OCI-LY1 (cell line): ENCODE measurements around the gene LRRC8E.

Experiments
- H2AFZ ChIP-seq: fragments of 200-600 bp; sonication (generic), shearing (Covaris generic); 2 replicates; pipeline ENCODE4 v1.6.0; 2014; ENCODE audit warnings: antibody characterized with exemption, mild to moderate bottlenecking, low read length
- H3F3A ChIP-seq: fragments of 200-600 bp; sonication (generic), shearing (Covaris generic); 2 replicates; pipeline ENCODE4 v1.6.0; 2014; ENCODE audit warnings: mild to moderate bottlenecking, antibody characterized with exemption, low read length, moderate library complexity; ENCODE audit not compliant: insufficient read depth
- H3K27ac ChIP-seq: fragments of 200-600 bp; sonication (generic); 2 replicates; pipeline ENCODE4 v1.5.1; 2014; ENCODE audit warnings: low read length, mixed run types, mild to moderate bottlenecking, low read depth; ENCODE audit not compliant: poor library complexity, severe bottlenecking
- H3K27me3 ChIP-seq: fragments of 200-600 bp; sonication (generic); 2 replicates; pipeline ENCODE4 v1.6.0; 2014; ENCODE audit warnings: antibody characterized with exemption, mild to moderate bottlenecking, low read length, moderate library complexity; ENCODE audit not compliant: insufficient read depth
- H3K36me3 ChIP-seq: fragments of 200-600 bp; sonication (generic); 2 replicates; pipeline ENCODE4 v1.6.1; 2014; ENCODE audit warnings: mild to moderate bottlenecking, antibody characterized with exemption, low read length, moderate library complexity, mixed read lengths; ENCODE audit not compliant: insufficient read depth
- H3K4me1 ChIP-seq: fragments of 200-600 bp; sonication (generic); 2 replicates; pipeline ENCODE4 v1.5.1; 2014; ENCODE audit warnings: mild to moderate bottlenecking, low read length, moderate library complexity; ENCODE audit not compliant: insufficient read depth, severe bottlenecking
- H3K4me2 ChIP-seq: fragments of 200-600 bp; sonication (generic), shearing (Covaris generic); 2 replicates; pipeline ENCODE4 v1.6.1; 2014; ENCODE audit warnings: low read length
- H3K4me3 ChIP-seq: fragments of 200-600 bp; sonication (generic); 2 replicates; pipeline ENCODE4 v1.5.1; 2014; ENCODE audit warnings: low read length, low read depth, mild to moderate bottlenecking, mixed read lengths; ENCODE audit not compliant: poor library complexity, severe bottlenecking
- H3K79me2 ChIP-seq: fragments of 200-600 bp; shearing (Covaris generic); 2 replicates; pipeline ENCODE4 v1.6.1; 2016; ENCODE audit warnings: mixed run types, low read length, mixed read lengths; ENCODE audit not compliant: insufficient read depth
- H3K9ac ChIP-seq: fragments of 200-600 bp; sonication (generic), shearing (Covaris generic); 2 replicates; pipeline ENCODE4 v1.6.1; 2014; ENCODE audit warnings: mild to moderate bottlenecking, low read length, mixed read lengths
- H3K9me2 ChIP-seq: fragments of 200-600 bp; sonication (generic), shearing (Covaris generic); 2 replicates; pipeline ENCODE4 v1.6.1; 2014; ENCODE audit warnings: low read depth, mild to moderate bottlenecking, low read length, mixed read lengths
- H3K9me3 ChIP-seq: fragments of 200-600 bp; shearing (Covaris generic); 2 replicates; pipeline ENCODE4 v1.6.1; 2014; ENCODE audit warnings: low read length, mixed read lengths
- H4K20me1 ChIP-seq: fragments of 200-600 bp; sonication (generic), shearing (Covaris generic); 2 replicates; pipeline ENCODE4 v1.6.0; 2016; ENCODE audit warnings: mild to moderate bottlenecking, low read length; ENCODE audit not compliant: insufficient read depth
- CTCF ChIP-seq: fragments of 200-600 bp; sonication (generic), shearing (Covaris generic); IDR thresholded peaks from 2 replicates; pipeline ENCODE4 v1.5.1; 2017; ENCODE audit warnings: mild to moderate bottlenecking, antibody characterized with exemption, low read length, moderate library complexity, mixed read lengths
- EZH2 ChIP-seq: fragments of 200-600 bp; sonication (generic), shearing (Covaris generic); IDR thresholded peaks from 2 replicates; pipeline ENCODE4 v1.8.0; 2017; ENCODE audit warnings: borderline replicate concordance, mixed run types, mild to moderate bottlenecking, antibody characterized with exemption, low read length, moderate library complexity, mixed read lengths

Gene LRRC8E

GRCh38 chr19:7869453-7869909, 18.8 kb upstream of the LRRC8E start:
- Histone ChIP-seq H3K4me1 (peaks cover 18% of the 10 kb centered on the region), H3K4me3 (peak overlapping the region; percentile 56), H3K9me2 (no peaks in the 10 kb centered on the region), H2AFZ (no peak overlapping the region), H3K4me2 (peak overlapping the region; percentile 73), H3K9me3 (no peaks in the 10 kb centered on the region), H3F3A (0 out of 2 replicates have a peak, but pooled peaks cover 3% of the 10 kb centered on the region), H3K79me2 (no peaks in the 10 kb centered on the region), H3K9ac (no peak overlapping the region; the same call in 1 of the 2 replicates), H3K27ac (no peak overlapping the region), H3K36me3 (no peaks in the 10 kb centered on the region), H3K27me3 (no peaks in the 10 kb centered on the region), H4K20me1 (no peaks in the 10 kb centered on the region)
- TF ChIP-seq CTCF (no peak), EZH2 (no peak)

DNA sequence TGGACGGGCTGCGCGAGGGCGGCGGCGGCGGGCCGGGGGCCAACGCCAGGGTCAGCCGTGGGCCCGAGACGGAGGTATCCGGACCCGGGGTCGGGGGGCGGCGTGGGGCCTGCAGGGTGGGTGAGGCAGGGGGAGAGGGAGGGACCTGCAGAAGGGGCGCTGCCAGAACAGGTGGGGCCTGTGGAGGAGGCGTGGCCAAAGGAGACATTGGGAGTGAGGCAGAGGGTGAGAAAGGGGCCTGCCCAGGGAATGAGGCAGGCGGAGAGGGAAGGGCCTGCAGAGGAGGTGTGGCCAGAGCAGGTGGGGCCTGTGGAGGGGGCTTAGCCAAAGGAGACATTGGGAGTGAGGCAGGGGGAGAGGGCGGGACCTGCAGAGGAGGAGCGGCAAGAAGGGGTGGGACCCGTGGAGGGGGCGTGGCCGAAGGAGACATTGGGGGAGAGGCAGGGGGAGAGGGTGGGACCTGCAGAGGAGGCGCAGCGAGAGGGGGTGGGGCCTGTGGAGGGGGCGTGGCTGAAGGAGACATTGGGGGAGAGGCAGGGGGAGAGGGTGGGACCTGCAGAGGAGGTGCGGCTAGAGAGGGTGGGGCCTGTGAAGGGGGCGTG, 18.3 kb upstream of the LRRC8E start:
- Histone ChIP-seq H3K4me2 (peak overlapping the region; percentile 73), H3K4me1 (peaks cover 18% of the 10 kb centered on the region), H3K27ac (no peak overlapping the region), H3K79me2 (no peaks in the 10 kb centered on the region), H4K20me1 (no peaks in the 10 kb centered on the region), H3K4me3 (peak overlapping the region; percentile 56), H3K27me3 (no peaks in the 10 kb centered on the region), H3F3A (0 out of 2 replicates have a peak, but pooled peaks cover 3% of the 10 kb centered on the region), H2AFZ (no peak overlapping the region), H3K9ac (no peak overlapping the region; the same call in 1 of the 2 replicates), H3K9me2 (no peaks in the 10 kb centered on the region), H3K36me3 (no peaks in the 10 kb centered on the region), H3K9me3 (no peaks in the 10 kb centered on the region)
- no peak for TF ChIP-seq EZH2
- no peak for TF ChIP-seq CTCF

GRCh38 chr19:7870571-7871436, 17.5 kb upstream of the LRRC8E start:
- no peaks in the 10 kb centered on the region for H3K27me3 ChIP-seq
- peaks cover 14% of the 10 kb centered on the region for H3K4me1 ChIP-seq
- 0 out of 2 replicates have a peak, but pooled peaks cover 3% of the 10 kb centered on the region for H3F3A ChIP-seq
- H3K27ac ChIP-seq, result no peak overlapping the region
- no peaks in the 10 kb centered on the region for H3K9me3 ChIP-seq
- no peaks in the 10 kb centered on the region for H3K79me2 ChIP-seq
- no peak overlapping the region for H3K9ac ChIP-seq
- H2AFZ ChIP-seq, result no peak overlapping the region
- no peaks in the 10 kb centered on the region for H4K20me1 ChIP-seq
- no peaks in the 10 kb centered on the region for H3K36me3 ChIP-seq
- TF ChIP-seq EZH2 (no peak), CTCF (no peak)
- no peak overlapping the region for H3K4me2 ChIP-seq
- H3K4me3 ChIP-seq, result no peak overlapping the region
- no peaks in the 10 kb centered on the region for H3K9me2 ChIP-seq
